Neural cell (in vitro differentiated cells): ENCODE measurements around the gene EFTUD2.

Source experiments
- CTCF ChIP-seq: fragments of 450-650 bp; IDR thresholded peaks from 2 replicates; pipeline ENCODE4 v1.5.1; 2014; ENCODE audit warnings: antibody characterized with exemption, mild to moderate bottlenecking, moderate library complexity; ENCODE audit not compliant: poor library complexity, severe bottlenecking
- POLR2AphosphoS5 ChIP-seq: IDR thresholded peaks from 2 replicates; pipeline ENCODE4 v1.6.1; 2012

DNA sequence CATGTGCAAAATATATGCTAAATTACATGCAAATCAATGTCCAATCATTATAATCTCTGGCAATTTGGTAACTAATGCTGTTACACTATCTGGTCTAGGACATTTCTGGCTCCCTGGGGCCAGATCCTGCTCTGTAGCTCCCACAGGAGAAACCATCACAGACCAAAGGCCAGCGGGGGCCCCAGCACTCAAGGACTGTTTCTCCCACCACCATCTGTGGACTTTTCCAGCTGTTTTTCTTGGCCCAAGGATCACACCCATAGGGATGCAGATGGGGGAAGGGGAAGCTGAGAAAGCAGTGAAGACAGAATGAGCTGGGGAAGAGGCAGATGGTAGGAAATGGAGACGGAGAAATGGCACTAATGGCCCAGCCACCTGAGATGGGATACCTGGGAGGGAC, 51.7 kb downstream of the EFTUD2 start, which contains the start of gene HIGD1B:
- TF ChIP-seq CTCF (no peak), POLR2AphosphoS5 (no peak)
